ENCODE results near the gene DHRS7B. TPM values are rescaled to one million over a fixed set of nuclear protein-coding genes. Genes with fewer than 3 reads are reported as not detected.
A peak's percentile ranks its signal among the peaks of the same experiment; 100 is the strongest.

DHRS7B gene
- total RNA-seq, 6 experiments from 2014 or later = 10.1 to 34.2 (median 14.8) TPM

DNA sequence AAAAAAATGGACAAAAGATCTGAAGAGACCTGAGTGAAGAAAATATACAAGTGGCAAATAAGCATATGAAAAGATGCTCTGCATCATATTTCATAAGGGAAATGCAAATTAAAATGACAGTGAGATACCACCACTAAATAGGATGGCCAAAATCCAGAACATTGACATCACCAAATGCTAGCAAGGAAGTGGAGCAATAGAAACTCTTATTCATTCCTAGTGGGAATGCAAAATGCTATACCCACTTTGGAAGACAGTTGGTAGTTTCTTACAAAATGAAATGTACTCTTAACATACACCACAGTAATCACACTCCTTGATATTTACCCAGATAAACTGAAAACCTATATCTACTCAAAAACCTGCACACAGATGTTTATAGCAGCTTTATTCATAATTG lies 33.6 kb downstream of the DHRS7B start:
- Histone ChIP-seq H3K4me1 (peaks cover 0 to 17% (median 7%) of the 10 kb centered on the region in 4 donors), H3K36me3 (no peaks in the 10 kb centered on the region), H3K27ac (no peak overlapping the region), H3K4me3 (no peak overlapping the region), H3K27me3 (no peaks in the 10 kb centered on the region), H3K9me3 (no peaks in the 10 kb centered on the region)
- intact Hi-C loops (cut with DNase I) = no loop called here
- ATAC-seq (no peak), DNase-seq (no peak)
- TF ChIP-seq POLR2A (IDR thresholded peaks at IDR 0.05) = no peak
- TF ChIP-seq CTCF (IDR thresholded peaks at IDR 0.05) = no peak

DNA sequence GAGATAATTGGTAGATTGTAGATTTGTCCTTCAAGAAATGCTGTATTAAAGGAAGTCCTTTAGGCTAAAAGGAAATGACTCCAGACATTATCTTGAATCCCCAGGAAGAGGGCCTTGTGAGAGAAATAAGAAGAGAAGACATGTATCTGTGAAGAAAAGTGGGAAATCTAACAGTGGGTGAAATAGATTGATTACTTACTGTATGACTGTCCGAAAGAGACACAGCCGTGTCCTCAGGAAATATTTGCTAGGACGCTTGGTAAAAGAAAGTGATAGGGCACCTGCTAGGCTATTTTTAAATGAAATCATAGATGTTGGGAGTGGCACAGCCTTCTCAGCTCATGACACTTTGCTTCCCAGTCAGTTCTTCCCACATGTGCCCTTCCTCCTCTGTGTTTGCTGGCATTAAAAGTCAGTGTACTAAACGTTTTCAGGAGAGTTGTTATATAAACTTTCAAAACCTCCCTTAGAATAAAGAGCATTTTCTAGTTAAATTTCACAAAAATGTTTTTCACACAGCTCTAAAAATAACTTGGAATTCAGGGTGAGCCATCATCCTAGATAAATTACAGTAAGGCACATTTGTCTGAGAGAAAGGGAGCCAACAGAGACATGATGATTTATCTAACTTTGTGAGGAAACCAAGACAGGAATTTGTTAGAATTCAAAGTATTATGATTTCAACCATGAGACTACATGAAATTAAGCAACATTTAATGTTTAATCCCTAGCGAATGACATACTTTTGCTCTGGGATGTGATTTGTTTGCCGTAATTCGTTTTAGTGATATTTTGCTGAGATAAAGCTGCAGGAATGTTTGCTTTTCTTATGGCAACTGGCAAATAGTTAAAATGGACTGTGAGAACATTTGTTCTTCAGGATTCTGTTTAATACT lies 35.0 kb downstream of the DHRS7B start:
- no peaks in the 10 kb centered on the region for H3K9me3 ChIP-seq
- peak; percentile 62 to 77 (median 69) for ATAC-seq
- TF ChIP-seq CTCF (IDR thresholded peaks at IDR 0.05) (no peak), POLR2A (IDR thresholded peaks at IDR 0.05) (no peak)
- peak overlapping the region; percentile 6 to 58 (median 17) for H3K27ac ChIP-seq
- intact Hi-C loops (cut with DNase I) = no loop called here
- no peaks in the 10 kb centered on the region for H3K36me3 ChIP-seq
- 17% methylated on average over 7 of the region's 7 CpGs for WGBS (ENCODE audit: insufficient coverage, low coverage, low lambda C conversion rate, missing lambda C conversion rate)
- peaks cover 0 to 17% (median 7%) of the 10 kb centered on the region in 4 donors for H3K4me1 ChIP-seq
- DNase-seq = no peak
- no peak overlapping the region for H3K4me3 ChIP-seq
- no peaks in the 10 kb centered on the region for H3K27me3 ChIP-seq

DNA sequence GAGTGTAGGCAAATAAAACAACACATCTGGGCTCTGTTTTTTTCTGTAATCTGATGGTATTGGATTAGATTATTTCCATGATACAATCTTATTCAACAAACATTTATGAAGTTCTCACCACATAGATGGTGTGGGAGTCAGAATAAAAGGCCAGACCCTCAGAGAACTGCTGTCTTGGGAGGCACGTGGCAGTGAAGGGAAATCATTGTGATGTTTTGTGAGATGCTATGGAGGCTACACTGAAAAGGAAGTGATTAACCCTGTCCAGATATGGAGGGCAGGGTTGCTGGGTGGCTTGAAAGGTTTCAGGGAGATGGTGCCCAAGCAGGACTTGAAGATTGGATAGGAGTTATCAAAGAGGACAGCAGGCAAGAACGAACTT lies 35.6 kb downstream of the DHRS7B start:
- ATAC-seq (peak in 1 of 4 donors; percentile 13), DNase-seq (no peak)
- intact Hi-C loops (cut with DNase I) = no loop called here
- Histone ChIP-seq H3K36me3 (no peaks in the 10 kb centered on the region), H3K4me3 (no peak overlapping the region), H3K27me3 (no peaks in the 10 kb centered on the region), H3K27ac (peak overlapping the region; percentile 6 to 47 (median 10)), H3K4me1 (peaks cover 0 to 17% (median 7%) of the 10 kb centered on the region in 4 donors), H3K9me3 (no peaks in the 10 kb centered on the region)
- TF ChIP-seq CTCF (IDR thresholded peaks at IDR 0.05) (no peak), POLR2A (IDR thresholded peaks at IDR 0.05) (no peak)
- 46% methylated on average over 2 of the region's 2 CpGs for WGBS (ENCODE audit: insufficient coverage, low coverage, low lambda C conversion rate, missing lambda C conversion rate)

DNA sequence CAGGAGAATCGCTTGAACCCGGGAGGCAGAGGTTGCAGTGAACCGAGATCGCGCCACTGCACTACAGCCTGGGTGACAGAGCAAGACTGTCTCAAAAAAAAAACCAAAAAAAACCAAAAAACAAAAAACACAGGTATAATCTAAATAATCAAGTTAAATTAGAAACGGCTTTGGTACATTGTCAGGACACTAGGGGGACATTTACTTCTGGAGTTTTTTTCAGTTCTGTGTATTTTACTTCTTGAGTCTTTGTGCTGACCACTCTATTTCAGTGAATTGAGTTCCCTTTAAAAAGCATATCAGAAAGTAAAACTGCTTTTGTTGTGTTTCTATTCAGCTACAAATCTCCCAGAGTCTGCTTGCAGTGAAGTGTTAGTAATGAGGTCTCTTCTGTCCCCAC lies 36.3 kb downstream of the DHRS7B start:
- no peaks in the 10 kb centered on the region for H3K27me3 ChIP-seq
- H3K27ac ChIP-seq = no peak overlapping the region
- H3K4me3 ChIP-seq = no peak overlapping the region
- 82% methylated on average over 1 of the region's 6 CpGs for WGBS (ENCODE audit: insufficient coverage, low coverage, low lambda C conversion rate, missing lambda C conversion rate)
- peak in 1 of 4 donors; percentile 30 for ATAC-seq
- TF ChIP-seq CTCF (IDR thresholded peaks at IDR 0.05) (no peak), POLR2A (IDR thresholded peaks at IDR 0.05) (no peak)
- intact Hi-C loops (cut with DNase I) = no loop called here
- DNase-seq = no peak
- peaks cover 0 to 17% (median 9%) of the 10 kb centered on the region in 4 donors for H3K4me1 ChIP-seq
- no peaks in the 10 kb centered on the region for H3K36me3 ChIP-seq
- H3K9me3 ChIP-seq = no peaks in the 10 kb centered on the region

Measured in right lobe of liver (tissue), 6 donors.